LHCN-M2 (cell line): ENCODE measurements around the gene SLC25A20. TPM values are rescaled to one million over a fixed set of nuclear protein-coding genes. Genes with fewer than 3 reads are reported as not detected.
"Not testable (repeated sequence)": the region's sequence is repeated elsewhere in the genome, so short reads cannot be mapped to it uniquely, and the experiment has no call there.

ENCODE experiments used
- DNase-seq: peaks from one replicate; pipeline ENCODE4 v3.0.0-alpha.2; 2012; ENCODE audit warnings: low read depth
- polyA plus RNA-seq: library from polyadenylated mRNA; unstranded; fragments of >200 nt; gene quantifications from one replicate; pipeline ENCODE4 v1.2.1, GENCODE V29; 2012; ENCODE audit warnings: missing spikeins
- total RNA-seq: library from RNA; depleted of rRNA; stranded (reverse); fragments of >200 nt; gene quantifications from 2 replicates; pipeline ENCODE4 v1.2.3, GENCODE V29; 2014; rRNA removed

Gene SLC25A20, protein sequence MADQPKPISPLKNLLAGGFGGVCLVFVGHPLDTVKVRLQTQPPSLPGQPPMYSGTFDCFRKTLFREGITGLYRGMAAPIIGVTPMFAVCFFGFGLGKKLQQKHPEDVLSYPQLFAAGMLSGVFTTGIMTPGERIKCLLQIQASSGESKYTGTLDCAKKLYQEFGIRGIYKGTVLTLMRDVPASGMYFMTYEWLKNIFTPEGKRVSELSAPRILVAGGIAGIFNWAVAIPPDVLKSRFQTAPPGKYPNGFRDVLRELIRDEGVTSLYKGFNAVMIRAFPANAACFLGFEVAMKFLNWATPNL
- total RNA-seq = 14.5 and 17.5 TPM in 2 replicates
- 24.6 TPM for polyA plus RNA-seq

GRCh38 chr3:48898383-48899234, at the start of gene SLC25A20:
Gene SLC25A20 (minus strand): TSS chr3:48898882. CDS start chr3:48898794, 88 bp downstream.
- DNase-seq = peak; percentile 81

DNA sequence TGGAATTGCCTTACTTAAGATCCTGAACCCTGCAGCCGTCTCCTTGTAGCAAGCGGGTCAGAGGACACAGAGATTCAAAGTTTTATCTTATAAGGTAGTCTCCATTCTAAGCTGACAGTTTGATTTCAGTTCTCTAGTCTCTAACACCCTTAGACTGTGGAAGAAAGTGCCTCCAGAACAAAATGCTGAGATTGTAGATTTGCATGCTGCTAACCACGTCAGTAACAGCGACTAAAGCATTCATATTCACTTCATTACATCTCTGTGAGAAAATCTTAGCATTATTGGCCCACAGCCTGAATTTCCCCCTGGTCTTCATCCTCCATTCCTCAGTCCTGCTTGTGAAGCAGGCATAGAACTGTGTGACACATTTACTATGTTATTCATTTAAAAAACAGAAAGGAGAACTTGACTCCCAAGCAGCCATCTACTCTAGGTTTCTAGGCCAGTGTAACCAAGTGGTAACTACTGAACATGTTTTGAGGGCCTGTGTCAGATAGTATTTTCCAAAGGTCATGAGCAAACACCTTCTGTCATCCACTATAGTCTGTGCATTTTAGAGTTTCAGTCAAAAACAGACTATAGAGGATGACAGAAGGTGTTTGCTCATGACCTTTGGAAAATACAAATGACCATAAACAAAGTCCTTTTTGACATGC, 47.3 kb upstream of the SLC25A20 start:
- no peak for DNase-seq

- no peak for DNase-seq
Observed at GRCh38 chr3:48945432-48945831, 46.8 kb upstream of the SLC25A20 start.

- DNase-seq = no peak
Observed at GRCh38 chr3:48938689-48939088, 40.0 kb upstream of the SLC25A20 start.

- no peak for DNase-seq
Observed at GRCh38 chr3:48938156-48938555, 39.5 kb upstream of the SLC25A20 start.

GRCh38 chr3:48935530-48935929, 36.8 kb upstream of the SLC25A20 start:
- no peak for DNase-seq

GRCh38 chr3:48934333-48934991, 35.8 kb upstream of the SLC25A20 start:
- no peak for DNase-seq

GRCh38 chr3:48931944-48932580, 33.4 kb upstream of the SLC25A20 start:
- no peak for DNase-seq

GRCh38 chr3:48930590-48930989, 31.9 kb upstream of the SLC25A20 start:
- no peak for DNase-seq

- DNase-seq = peak; percentile 16
Observed at GRCh38 chr3:48929358-48930035, 30.8 kb upstream of the SLC25A20 start.

DNA sequence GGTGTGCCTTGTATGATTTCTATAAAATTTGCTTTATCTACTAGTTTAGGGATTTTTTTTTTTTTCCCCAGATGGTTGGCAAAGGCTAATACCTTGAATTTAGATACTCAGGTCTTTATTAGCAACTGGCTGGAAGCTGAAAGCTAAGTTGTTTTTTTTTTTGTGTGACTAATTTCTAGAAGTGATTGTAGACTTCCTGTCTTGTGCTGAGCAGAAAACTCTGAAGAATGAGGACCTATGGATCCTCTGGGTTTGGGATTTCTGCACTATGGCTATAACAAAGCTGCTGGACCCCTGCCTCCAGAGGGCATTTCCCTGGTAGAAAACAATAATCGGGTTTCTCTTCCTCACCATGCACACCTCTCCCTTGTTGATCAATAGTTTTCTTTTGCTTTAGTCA, 30.0 kb upstream of the SLC25A20 start:
- no peak for DNase-seq

DNA sequence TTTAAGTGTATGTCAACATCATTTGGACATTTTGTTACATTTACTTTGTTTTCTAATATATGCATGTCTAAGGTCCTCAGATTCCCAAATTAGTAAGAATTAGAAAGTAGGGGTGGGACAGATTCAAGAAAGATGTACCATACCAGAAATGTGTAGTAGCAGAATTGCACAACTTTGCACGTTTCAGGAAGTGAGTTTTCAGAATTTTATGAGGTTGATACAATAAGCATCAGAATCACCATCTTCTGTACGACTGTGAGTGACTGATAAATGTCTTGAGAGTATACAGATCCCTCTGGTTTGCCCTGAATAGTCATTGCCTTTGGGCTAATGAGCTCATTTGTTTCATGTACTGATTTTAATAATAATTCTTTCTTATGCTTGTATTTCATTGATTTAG, 29.2 kb upstream of the SLC25A20 start:
- DNase-seq = no peak

DNA sequence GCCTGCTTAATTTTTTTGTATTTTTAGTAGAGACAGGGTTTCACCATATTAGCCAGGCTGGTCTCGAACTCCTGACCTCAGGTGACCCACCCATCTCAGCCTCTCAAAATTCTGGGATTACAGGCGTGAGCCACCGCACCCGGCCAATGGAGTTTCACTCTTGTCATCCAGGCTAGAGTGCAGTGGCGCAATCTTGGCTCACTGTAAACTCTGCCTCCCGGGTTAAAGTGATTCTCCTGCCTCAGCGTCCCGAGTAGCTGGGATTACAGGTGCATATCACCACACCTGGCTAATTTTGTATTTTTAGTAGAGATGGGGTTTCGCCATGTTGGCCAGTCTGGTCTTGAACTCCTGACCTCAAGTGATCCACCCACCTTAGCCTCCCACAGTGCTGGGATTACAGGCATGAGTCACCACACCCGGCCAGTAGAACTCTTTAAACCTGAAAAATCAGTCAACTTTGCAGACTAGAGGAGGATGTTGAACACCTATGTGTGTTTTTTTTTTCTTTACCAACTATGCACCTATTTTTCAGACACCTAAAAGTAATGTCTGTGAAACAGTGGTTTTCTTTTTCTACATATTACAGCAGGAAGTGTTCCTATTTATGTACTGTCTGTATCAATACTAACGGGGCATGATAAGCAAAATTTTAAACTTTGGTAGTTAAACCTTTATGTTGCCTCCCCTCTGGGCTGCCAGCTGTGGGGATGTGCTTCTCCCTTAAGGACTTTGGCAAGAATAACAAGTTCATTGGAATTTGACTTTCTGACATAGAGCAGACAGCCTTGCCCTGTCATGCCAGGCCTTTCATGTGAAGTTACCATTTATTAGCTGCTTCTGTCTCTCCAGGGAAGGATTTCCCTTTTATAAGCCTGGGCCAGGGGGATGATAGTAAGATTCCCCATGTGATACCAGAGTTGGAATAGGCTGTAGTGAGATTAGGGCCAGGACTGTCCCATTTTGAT, 28.0 kb upstream of the SLC25A20 start:
- no peak for DNase-seq

DNA sequence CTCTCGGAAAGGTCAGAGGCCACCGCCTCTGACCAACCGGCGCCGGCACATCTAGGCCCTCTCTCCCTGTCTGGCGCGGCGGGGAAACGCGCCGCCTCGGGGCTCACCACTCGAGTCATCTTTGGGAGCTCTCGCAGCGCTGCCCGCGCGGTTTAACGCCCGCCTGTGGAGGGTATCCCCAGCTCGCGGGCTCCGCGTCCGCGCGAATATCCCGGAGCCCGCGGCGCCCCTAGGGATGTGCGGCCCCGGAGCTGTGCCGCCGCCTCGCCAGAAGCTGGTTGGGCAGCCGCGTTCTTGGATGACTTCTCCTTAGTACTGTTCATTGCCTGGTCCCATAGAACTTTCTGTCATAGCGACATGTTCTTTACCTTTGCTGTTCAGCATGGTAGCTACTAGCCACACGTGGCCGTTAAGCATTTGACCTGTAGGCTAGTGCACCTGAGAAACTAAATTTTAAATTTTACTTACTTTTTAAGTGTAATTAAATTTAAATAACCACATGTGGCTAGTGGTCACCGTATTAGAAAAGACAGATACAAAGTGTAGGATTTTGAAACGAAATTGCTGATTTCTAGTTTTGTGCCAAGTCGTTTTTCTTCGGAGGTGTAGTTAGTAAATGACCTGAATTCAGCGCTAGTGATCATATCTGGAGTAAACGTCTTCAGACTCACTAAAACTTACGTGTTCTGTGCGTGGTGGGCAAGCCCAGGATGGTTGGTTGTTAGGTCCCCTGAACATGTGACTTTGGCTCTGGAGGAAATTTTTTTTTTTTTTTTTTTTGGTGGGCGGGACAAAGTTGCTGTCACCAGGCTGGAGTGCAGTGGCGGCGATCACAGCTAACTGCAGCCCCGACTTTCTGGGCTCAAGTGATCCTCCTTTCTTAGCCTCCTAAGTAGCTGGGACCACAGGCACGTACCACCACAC, 20.8 kb upstream of the SLC25A20 start:
- DNase-seq = peak; percentile 54

- peak; percentile 91 for DNase-seq
Observed at GRCh38 chr3:48918388-48919214, 19.9 kb upstream of the SLC25A20 start, which contains the start of gene ARIH2. Gene ARIH2 (plus strand): TSS chr3:48918842. CDS start chr3:48927559, 8,717 bp downstream.

DNA sequence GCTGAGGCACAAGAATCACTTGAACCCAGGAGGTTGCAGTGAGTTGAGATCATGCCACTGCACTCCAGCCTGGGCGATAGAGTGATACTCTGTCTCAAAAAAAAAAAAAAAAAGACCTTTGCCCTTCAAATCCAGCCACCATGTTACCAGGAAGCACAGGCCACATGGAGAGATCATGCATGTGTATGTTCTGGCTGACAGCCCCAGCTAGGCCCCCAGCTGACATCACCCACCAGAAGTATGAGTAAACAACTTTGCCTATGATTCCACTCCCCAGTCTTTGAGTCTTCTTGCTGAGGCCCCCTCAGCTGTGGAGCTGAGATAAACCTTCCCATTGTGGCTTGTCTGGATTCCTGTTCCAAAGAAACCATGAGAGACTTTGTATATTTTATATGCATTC, 16.6 kb upstream of the SLC25A20 start:
- no peak for DNase-seq

DNA sequence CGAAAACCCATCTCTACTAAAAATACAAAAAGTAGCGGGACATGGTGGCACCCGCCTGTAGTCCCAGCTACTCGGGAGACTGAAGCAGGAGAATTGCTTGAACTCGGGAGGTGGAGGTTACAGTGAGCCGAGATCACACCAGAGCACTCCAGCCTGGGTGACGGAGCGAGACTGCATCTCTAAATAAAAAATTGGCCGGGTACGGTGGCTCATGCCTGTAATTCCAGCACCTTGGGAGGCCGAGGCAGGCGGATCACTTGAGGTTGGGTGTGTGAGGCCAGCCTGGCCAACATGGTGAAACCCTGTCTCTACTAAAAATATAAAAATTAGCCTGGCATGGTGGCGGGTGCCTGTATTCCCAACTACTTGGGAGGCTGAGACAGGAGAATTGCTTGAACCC, 8.3 kb upstream of the SLC25A20 start:
- DNase-seq = not testable (repeated sequence)
